Measurements from ENCODE around the gene METAP2.

METAP2 gene

DNA sequence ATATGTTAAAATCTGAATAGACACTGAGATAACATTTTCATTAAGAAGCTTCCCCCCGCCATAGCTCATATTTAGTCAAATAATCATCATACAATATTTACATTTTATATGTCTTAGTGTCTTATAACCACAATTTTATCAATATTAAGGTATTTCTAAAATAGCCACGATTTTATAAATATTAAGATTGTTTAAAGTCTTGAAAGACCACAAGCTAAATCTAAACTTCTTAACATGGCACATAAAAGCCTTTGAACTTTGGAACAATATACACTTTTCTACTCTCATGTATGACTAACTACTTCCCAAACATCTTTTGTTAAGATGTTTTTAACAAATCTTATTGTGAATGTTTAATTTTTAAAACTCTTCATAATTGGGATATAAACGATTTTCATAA lies 70.8 kb downstream of the METAP2 start:
- no peak for DNase-seq (ENCODE audit: low spot score)
- ChIA-PET CTCF (no interaction called here), POLR2A (ENCODE audit: low non-redundant PET) (no interaction called here)
- no peak overlapping the region for H3K27ac ChIP-seq
- no peak for TF ChIP-seq CTCF (conservative IDR thresholded peaks at IDR 0.05; ENCODE audit: low read depth)

- DNase-seq (ENCODE audit: low spot score) = no peak
- CTCF ChIA-PET = no interaction called here
- TF ChIP-seq CTCF (conservative IDR thresholded peaks at IDR 0.05; ENCODE audit: low read depth) = no peak
- no peak overlapping the region for H3K27ac ChIP-seq
- POLR2A ChIA-PET (ENCODE audit: low non-redundant PET) = no interaction called here
Measured at GRCh38 chr12:95545303-95545702, 71.4 kb downstream of the METAP2 start.

DNA sequence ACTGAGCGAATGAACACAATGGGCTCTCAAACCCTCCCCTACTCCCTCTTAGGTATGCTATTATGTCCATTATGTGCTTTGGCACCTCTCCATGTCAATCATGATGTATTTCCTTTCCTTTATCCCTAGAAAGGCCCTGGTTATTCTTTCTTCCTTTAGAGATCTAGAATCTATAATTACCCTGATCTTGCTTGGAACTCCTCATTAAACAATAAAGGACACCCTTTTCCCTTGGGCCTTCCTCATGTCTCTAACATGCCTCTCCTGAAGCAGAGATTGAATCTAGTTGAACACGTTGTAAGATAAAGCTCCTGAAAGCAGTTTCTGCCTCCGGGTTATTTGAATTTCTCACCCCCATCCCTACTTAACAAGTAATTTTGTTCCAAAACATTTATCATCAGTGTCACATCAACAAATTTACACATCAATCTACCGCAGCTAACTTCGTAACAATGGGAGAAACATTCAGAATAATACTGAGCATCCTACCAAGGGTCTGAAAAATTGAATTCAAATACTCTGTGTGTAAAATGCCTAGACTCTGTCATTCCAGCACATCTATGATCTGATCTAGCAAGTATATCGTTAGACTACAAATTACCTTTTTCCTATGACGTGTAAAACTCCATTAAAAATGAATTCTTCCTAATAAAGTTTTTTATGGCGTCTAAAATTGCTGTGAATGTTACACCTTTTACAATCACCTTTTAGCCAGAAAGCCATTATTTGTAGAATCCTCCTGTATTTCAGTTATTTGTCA lies 72.0 kb downstream of the METAP2 start:
- POLR2A ChIA-PET (ENCODE audit: low non-redundant PET) = no interaction called here
- no peak for TF ChIP-seq CTCF (conservative IDR thresholded peaks at IDR 0.05; ENCODE audit: low read depth)
- no peak for DNase-seq (ENCODE audit: low spot score)
- H3K27ac ChIP-seq = no peak overlapping the region
- CTCF ChIA-PET = no interaction called here

DNA sequence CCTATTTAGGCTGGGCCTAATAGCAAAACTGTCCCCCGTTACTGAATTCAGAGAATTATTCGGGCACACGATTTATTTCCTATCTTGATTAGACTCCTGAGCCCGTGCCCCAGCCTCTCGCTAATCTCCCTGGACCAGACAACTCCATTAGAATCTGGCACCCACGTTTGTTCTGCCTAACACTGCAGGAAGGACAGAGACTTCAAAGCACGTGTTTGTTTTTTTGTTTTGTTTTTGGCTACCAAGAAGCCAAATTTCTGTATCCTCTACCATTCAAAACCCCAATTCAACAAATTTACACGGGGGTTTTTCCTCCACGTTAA lies 72.5 kb downstream of the METAP2 start:
- CTCF ChIA-PET = no interaction called here
- H3K27ac ChIP-seq = no peak overlapping the region
- POLR2A ChIA-PET (ENCODE audit: low non-redundant PET) = no interaction called here
- no peak for DNase-seq (ENCODE audit: low spot score)
- no peak for TF ChIP-seq CTCF (conservative IDR thresholded peaks at IDR 0.05; ENCODE audit: low read depth)

DNA sequence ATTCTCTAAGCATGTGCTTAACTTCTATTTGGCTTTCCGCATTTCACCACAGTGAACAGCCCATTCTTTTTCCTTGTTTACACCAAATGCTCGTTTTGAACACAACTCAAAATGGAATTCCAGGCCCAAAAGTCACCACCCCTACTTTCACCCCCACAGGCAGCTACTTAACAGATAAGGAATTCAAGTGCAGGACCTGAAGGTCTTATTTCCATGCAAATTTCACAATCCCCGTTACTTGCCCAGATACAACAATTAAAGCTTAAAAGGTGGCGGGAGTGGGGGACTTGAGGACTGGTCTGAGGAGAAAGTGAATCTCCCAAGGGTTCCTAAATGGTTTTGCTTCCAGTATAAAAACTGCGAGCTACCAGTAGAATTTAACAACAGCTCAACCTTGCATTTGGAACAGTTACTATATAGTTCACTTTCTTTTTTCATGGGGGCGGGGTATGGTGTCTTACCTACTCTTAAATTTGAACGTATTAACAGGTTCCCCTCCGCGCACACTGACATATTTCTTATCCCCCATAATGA lies 73.6 kb downstream of the METAP2 start:
- H3K27ac ChIP-seq = no peak overlapping the region
- POLR2A ChIA-PET (ENCODE audit: low non-redundant PET) = no interaction called here
- CTCF ChIA-PET = interaction anchor here (1.0 kb wide), 1 partner anchor 454 kb away, joined by 5 read pairs; no protein-coding TSS in a partner anchor
- no peak for DNase-seq (ENCODE audit: low spot score)
- TF ChIP-seq CTCF (conservative IDR thresholded peaks at IDR 0.05; ENCODE audit: low read depth) = no peak

DNA sequence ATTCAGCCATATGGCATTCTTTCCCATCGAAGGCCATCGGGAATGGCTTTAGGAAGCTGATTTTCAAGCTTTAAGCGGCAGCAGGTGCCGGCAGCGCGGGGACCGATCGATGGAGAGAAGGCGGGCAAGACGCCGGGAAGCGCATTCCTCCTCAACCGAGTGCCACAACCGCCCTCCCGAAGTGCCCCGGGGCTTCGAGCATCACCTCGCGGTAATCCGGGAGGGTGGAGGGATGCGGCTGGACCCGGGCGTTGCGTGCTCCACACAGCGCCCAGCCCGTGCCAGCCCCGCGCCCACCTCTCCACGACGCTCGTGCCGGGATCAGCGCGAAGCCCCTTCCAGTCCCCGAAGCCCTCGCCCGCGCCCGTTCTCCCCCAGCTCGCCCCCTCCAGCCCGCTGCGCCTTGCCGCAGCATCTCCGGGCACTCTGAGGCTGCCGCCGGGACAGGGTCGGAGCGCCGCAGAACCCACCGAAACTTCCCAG lies 74.1 kb downstream of the METAP2 start:
- ChIA-PET POLR2A (ENCODE audit: low non-redundant PET) (no interaction called here), CTCF (interaction anchor here (1.0 kb wide), 1 partner anchor 455 kb away, joined by 5 read pairs; no protein-coding TSS in a partner anchor)
- H3K27ac ChIP-seq = no peak overlapping the region
- no peak for DNase-seq (ENCODE audit: low spot score)
- TF ChIP-seq CTCF (conservative IDR thresholded peaks at IDR 0.05; ENCODE audit: low read depth) = no peak
